Neutrophil (primary cell): ENCODE results near the gene PDCD6IP.

ENCODE experiments used
- H3K27ac ChIP-seq: fragments of 200-600 bp; sonication (generic); 2 replicates; pipeline ENCODE4 v1.5.1; 2016; ENCODE audit warnings: mild to moderate bottlenecking, moderate library complexity
- H3K27me3 ChIP-seq: fragments of 200-600 bp; sonication (generic); 2 replicates; pipeline ENCODE4 v1.6.0; 2016; ENCODE audit warnings: mild to moderate bottlenecking
- H3K36me3 ChIP-seq: fragments of 200-600 bp; sonication (generic); 2 replicates; pipeline ENCODE4 v1.5.1; 2017
- H3K4me1 ChIP-seq, 2 experiments: fragments of 200-600 bp in 1 of 2; sonication (generic) in 1 of 2; 1 replicate in 1 of 2; 2 replicates in 1 of 2; pipeline versions ENCODE4 v1.5.1 to v1.6.1; 2013 to 2016; ENCODE audit warnings: low read depth in 1 of 2, low read length in 1 of 2, mild to moderate bottlenecking in 1 of 2, moderate library complexity in 1 of 2; ENCODE audit not compliant: control insufficient read depth in 1 of 2, insufficient read depth in 1 of 2
- H3K4me3 ChIP-seq, 2 experiments: fragments of 200-600 bp in 1 of 2; sonication (generic) in 1 of 2; 1 replicate in 1 of 2; 2 replicates in 1 of 2; pipeline ENCODE4 v1.5.1; 2013 to 2016; ENCODE audit warnings: low read depth in 1 of 2, low read length in 1 of 2, mild to moderate bottlenecking in 1 of 2, moderate library complexity in 1 of 2
- H3K9me3 ChIP-seq: fragments of 200-600 bp; sonication (generic); 2 replicates; pipeline ENCODE4 v1.5.1; 2016
- CTCF ChIP-seq: fragments of 200-600 bp; sonication (generic); IDR thresholded peaks from 2 replicates; pipeline ENCODE4 v1.5.1; 2016; ENCODE audit warnings: antibody characterized with exemption

The PDCD6IP gene

GRCh38 chr3:33790091-33790490, 8.3 kb upstream of the PDCD6IP start:
- Histone ChIP-seq H3K27ac (no peak overlapping the region), H3K4me3 (no peak overlapping the region), H3K36me3 (no peaks in the 10 kb centered on the region), H3K4me1 (peaks cover 3% of the 10 kb centered on the region in 2 experiments), H3K27me3 (peaks cover 9% of the 10 kb centered on the region), H3K9me3 (no peaks in the 10 kb centered on the region)
- TF ChIP-seq CTCF: no peak

GRCh38 chr3:33791477-33792166, 6.8 kb upstream of the PDCD6IP start:
- peaks cover 3% of the 10 kb centered on the region in 2 experiments for H3K4me1 ChIP-seq
- H3K27me3 ChIP-seq: peaks cover 8% of the 10 kb centered on the region
- H3K36me3 ChIP-seq: no peaks in the 10 kb centered on the region
- TF ChIP-seq CTCF: no peak
- H3K4me3 ChIP-seq: no peak overlapping the region
- no peak overlapping the region for H3K27ac ChIP-seq
- H3K9me3 ChIP-seq: no peaks in the 10 kb centered on the region

- no peak for TF ChIP-seq CTCF
- no peaks in the 10 kb centered on the region for H3K36me3 ChIP-seq
- peaks cover under 1% of the 10 kb centered on the region for H3K27me3 ChIP-seq
- peaks cover under 1 to 3% of the 10 kb centered on the region in 2 experiments for H3K4me1 ChIP-seq
- H3K9me3 ChIP-seq: no peaks in the 10 kb centered on the region
- H3K27ac ChIP-seq: no peak overlapping the region
- H3K4me3 ChIP-seq: no peak overlapping the region
Observed at GRCh38 chr3:33792167-33792892, 6.1 kb upstream of the PDCD6IP start.

- no peak for TF ChIP-seq CTCF
- no peaks in the 10 kb centered on the region for H3K9me3 ChIP-seq
- H3K27ac ChIP-seq: no peak overlapping the region
- peaks cover 16 to 20% of the 10 kb centered on the region in 2 experiments for H3K4me1 ChIP-seq
- no peaks in the 10 kb centered on the region for H3K36me3 ChIP-seq
- no peak overlapping the region for H3K4me3 ChIP-seq
- no peaks in the 10 kb centered on the region for H3K27me3 ChIP-seq
Observed at GRCh38 chr3:33795131-33795530, 3.3 kb upstream of the PDCD6IP start.

- peaks cover 25 to 26% of the 10 kb centered on the region in 2 experiments for H3K4me1 ChIP-seq
- H3K27me3 ChIP-seq: no peaks in the 10 kb centered on the region
- H3K9me3 ChIP-seq: no peaks in the 10 kb centered on the region
- TF ChIP-seq CTCF: no peak
- no peak overlapping the region for H3K4me3 ChIP-seq
- no peak overlapping the region for H3K27ac ChIP-seq
- no peaks in the 10 kb centered on the region for H3K36me3 ChIP-seq
Observed at GRCh38 chr3:33795856-33796536, 2.4 kb upstream of the PDCD6IP start.
